ENCODE measurements around the gene CDON.

DNA sequence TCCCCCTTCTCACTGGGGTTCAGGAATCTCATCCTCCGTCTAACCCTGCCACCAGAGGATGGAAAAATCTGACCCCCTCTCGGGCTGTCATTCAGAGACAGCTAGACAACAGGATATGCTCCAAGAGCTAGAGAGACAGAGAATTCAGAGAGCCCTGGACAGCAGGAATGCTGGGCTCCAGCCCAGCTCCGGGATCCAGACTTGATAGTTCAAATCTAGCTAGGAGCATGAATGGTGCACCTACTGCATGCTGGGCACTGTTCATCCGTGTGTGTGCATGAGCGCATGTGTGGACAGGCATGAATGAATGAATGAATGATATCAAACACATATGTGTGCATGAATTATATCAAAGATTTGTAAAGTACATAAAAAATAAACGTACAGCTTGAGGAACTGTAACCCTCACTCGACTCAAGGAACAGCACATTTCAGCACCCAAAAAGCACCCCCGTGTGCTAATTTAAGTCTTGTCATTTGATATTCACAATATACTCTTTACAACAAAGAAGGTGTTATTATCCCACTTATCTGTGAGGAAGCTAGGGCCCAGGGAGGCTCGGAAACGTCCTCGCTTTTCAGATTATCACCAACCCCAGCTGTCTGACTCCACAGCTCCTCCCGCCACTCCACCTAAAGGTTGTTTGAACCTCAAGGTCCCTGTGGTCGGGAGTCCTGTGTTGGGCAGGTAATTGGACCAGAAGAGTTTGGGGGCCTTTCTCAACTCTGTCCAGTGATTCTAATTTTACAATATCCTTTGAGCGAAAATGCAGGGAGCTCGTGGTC is 117.5 kb downstream of the CDON start:
- TF ChIP-seq, protein P1, sequence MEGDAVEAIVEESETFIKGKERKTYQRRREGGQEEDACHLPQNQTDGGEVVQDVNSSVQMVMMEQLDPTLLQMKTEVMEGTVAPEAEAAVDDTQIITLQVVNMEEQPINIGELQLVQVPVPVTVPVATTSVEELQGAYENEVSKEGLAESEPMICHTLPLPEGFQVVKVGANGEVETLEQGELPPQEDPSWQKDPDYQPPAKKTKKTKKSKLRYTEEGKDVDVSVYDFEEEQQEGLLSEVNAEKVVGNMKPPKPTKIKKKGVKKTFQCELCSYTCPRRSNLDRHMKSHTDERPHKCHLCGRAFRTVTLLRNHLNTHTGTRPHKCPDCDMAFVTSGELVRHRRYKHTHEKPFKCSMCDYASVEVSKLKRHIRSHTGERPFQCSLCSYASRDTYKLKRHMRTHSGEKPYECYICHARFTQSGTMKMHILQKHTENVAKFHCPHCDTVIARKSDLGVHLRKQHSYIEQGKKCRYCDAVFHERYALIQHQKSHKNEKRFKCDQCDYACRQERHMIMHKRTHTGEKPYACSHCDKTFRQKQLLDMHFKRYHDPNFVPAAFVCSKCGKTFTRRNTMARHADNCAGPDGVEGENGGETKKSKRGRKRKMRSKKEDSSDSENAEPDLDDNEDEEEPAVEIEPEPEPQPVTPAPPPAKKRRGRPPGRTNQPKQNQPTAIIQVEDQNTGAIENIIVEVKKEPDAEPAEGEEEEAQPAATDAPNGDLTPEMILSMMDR (IDR thresholded peaks at IDR 0.05; ENCODE audit: insufficient read depth, low read length, poor library complexity, severe bottlenecking), result no peak
- no peak for TF ChIP-seq EZH2phosphoT487 (conservative IDR thresholded peaks at IDR 0.05; ENCODE audit: low read length)

Measured in SU-DHL-6 (cell line).